Glomerular visceral epithelial cell (primary cell): Measurements from ENCODE around the gene PRSS16.

Experiments used
- DNase-seq: peaks from one replicate; pipeline ENCODE4 v3.0.0-alpha.2; 2016; ENCODE audit errors: extremely low spot score

Gene PRSS16

GRCh38 chr6:27283279-27283678, 35.8 kb downstream of the PRSS16 start:
- no peak for DNase-seq

DNA sequence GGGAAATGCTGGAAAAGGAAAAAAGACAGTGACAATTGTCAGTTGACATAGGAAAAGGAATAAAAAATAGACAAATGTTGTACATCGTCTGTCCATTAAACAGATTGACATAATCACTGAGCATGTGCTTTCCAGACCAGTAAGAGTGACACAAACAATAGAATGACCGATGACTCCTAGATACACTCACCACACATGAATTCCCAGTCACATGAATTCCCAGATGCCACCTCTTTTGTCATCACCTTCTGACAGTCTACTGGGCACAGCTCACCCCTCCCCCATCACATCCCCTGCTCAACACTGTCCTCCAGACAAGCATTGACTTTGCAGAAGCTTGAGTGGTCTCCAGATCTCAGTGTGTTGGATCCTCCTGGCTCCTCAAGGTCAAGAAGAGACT, 38.6 kb downstream of the PRSS16 start:
- DNase-seq = no peak

GRCh38 chr6:27287751-27288135, 40.2 kb downstream of the PRSS16 start:
- DNase-seq = no peak

- DNase-seq = peak; percentile 62
Measured at GRCh38 chr6:27288136-27289044, 40.9 kb downstream of the PRSS16 start.

GRCh38 chr6:27290065-27290849, 42.8 kb downstream of the PRSS16 start:
- DNase-seq = no peak

GRCh38 chr6:27290850-27291208, 43.3 kb downstream of the PRSS16 start:
- no peak for DNase-seq

- DNase-seq = peak; percentile 61
Measured at GRCh38 chr6:27293436-27294098, 46.1 kb downstream of the PRSS16 start.

- no peak for DNase-seq
Measured at GRCh38 chr6:27294409-27294808, 46.9 kb downstream of the PRSS16 start.

- peak; percentile 76 for DNase-seq
Measured at GRCh38 chr6:27295301-27296079, 48.0 kb downstream of the PRSS16 start.

GRCh38 chr6:27296106-27296783, 48.7 kb downstream of the PRSS16 start:
- peak; percentile 72 for DNase-seq

GRCh38 chr6:27297484-27297856, 50.0 kb downstream of the PRSS16 start:
- no peak for DNase-seq

GRCh38 chr6:27297857-27298730, 50.6 kb downstream of the PRSS16 start:
- peak; percentile 53 for DNase-seq

- DNase-seq = no peak
Measured at GRCh38 chr6:27303613-27304272, 56.2 kb downstream of the PRSS16 start.
